IPS-18a (cell line): ENCODE measurements around the gene PLOD1.
"Not testable (repeated sequence)": the region's sequence is repeated elsewhere in the genome, so short reads cannot be mapped to it uniquely, and the experiment has no call there.

ENCODE experiments used
- H3K27ac ChIP-seq: one replicate; pipeline ENCODE4 v1.5.1; 2013; ENCODE audit warnings: low read length
- H3K27me3 ChIP-seq: one replicate; pipeline ENCODE4 v1.6.1; 2013; ENCODE audit warnings: mild to moderate bottlenecking, low read length; ENCODE audit not compliant: control insufficient read depth, insufficient read depth
- H3K36me3 ChIP-seq: one replicate; pipeline ENCODE4 v1.6.1; 2013; ENCODE audit warnings: low read depth, low read length; ENCODE audit not compliant: control insufficient read depth
- H3K4me1 ChIP-seq: one replicate; pipeline ENCODE4 v1.6.1; 2013; ENCODE audit warnings: low read depth, low read length; ENCODE audit not compliant: control insufficient read depth
- H3K4me3 ChIP-seq: one replicate; pipeline ENCODE4 v1.5.1; 2013; ENCODE audit warnings: low read length
- H3K9ac ChIP-seq: one replicate; pipeline ENCODE4 v1.6.1; 2013; ENCODE audit warnings: mild to moderate bottlenecking, low read length, moderate library complexity
- H3K9me3 ChIP-seq: one replicate; pipeline ENCODE4 v1.6.1; 2013; ENCODE audit warnings: low read depth, low read length; ENCODE audit not compliant: control insufficient read depth

The PLOD1 gene

DNA sequence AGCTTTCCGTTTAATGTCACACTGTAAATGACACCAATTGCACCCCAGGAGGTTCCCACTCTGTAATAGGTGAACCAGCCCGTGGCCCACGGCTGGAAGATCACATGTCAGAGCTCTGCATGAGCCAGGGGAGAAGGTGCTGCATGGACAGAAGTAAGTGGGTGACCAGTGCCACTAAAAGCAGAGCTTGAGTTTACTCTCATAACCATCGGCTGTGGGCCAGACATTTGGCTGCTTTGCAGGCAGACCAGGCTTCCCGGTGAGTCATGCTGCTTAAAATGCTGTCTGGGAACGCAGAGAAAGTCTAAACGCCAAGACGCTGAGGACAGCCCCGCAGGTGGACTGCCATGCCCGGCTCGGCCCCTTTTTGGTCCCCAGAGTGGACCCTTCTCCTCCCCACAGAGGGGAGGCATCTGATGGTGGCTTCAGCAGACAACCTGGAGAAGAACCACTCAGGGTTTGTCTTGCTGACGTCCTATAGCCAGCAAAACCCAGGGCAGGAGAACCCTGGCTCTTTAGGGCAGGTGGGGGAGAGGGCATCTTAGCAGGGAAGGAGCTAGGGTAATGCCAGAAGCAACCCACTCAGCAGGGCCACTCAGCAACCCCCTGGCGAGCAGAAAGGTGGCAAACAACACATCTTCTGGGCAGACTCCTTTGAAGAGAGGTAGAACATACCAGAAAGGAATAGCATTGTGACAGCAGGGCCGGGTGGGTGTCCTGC, 15.6 kb upstream of the PLOD1 start:
- peaks cover 32% of the 10 kb centered on the region for H3K36me3 ChIP-seq
- no peaks in the 10 kb centered on the region for H3K27me3 ChIP-seq
- H3K4me3 ChIP-seq: no peak overlapping the region
- H3K9ac ChIP-seq: no peak overlapping the region
- H3K27ac ChIP-seq: no peak overlapping the region
- H3K4me1 ChIP-seq: no peaks in the 10 kb centered on the region
- H3K9me3 ChIP-seq: no peaks in the 10 kb centered on the region

DNA sequence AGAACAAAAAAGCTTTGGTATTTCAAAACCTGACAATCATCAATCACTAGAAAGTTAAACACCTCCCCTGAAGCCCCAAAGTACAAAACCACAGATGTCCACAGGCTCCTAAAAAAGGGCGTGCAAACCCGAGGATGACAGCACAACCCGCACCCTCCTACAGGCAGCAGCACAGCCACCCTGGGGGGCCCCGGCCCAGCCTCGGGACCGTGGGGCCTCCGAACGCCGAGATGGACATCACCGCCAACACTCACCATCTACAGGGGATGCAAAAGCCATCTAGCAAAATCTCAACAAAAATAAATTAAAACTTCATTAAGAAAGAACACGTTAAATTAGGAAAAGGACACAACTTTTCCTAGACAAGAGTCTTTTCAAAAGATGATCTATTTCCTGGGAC, 14.9 kb upstream of the PLOD1 start:
- Histone ChIP-seq H3K4me1 (peaks cover 3% of the 10 kb centered on the region), H3K27me3 (no peaks in the 10 kb centered on the region), H3K36me3 (peaks cover 32% of the 10 kb centered on the region), H3K4me3 (no peak overlapping the region), H3K27ac (no peak overlapping the region), H3K9me3 (no peaks in the 10 kb centered on the region), H3K9ac (no peak overlapping the region)

DNA sequence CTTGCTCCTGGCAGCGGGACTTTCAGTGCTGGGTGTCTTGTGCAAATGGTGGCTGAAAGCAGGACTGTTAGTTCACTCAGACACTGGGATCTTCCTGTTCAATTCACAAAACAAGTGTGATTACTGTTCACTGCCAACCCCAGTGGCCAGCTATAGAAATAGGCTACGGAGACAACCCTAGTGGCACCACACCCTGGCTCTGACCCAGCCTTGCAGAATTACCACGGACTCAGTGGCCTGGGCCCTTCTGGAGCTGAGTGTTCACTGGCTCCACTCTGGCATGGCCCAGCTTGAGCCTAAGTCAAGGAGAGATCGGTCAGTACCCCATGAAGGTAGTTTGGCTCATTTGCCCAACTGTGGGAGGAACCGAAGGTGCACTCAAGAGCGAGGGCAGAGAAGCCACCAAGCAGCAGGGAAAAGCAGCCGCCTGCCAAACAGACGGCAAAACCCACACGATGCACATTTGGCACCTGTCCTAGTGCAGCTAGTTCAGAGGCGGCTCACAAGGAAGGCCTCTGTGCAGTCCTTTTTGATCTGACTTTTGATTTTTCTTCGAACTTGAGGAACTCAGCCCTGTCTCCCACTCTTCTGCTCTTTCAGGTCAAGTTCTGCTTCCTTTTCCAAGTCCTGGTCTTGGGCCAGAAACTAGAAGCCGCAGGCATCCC, 14.1 kb upstream of the PLOD1 start:
- Histone ChIP-seq H3K27me3 (no peaks in the 10 kb centered on the region), H3K4me1 (peaks cover 8% of the 10 kb centered on the region), H3K9me3 (no peaks in the 10 kb centered on the region), H3K9ac (no peak overlapping the region), H3K4me3 (no peak overlapping the region), H3K36me3 (peaks cover 32% of the 10 kb centered on the region), H3K27ac (no peak overlapping the region)

DNA sequence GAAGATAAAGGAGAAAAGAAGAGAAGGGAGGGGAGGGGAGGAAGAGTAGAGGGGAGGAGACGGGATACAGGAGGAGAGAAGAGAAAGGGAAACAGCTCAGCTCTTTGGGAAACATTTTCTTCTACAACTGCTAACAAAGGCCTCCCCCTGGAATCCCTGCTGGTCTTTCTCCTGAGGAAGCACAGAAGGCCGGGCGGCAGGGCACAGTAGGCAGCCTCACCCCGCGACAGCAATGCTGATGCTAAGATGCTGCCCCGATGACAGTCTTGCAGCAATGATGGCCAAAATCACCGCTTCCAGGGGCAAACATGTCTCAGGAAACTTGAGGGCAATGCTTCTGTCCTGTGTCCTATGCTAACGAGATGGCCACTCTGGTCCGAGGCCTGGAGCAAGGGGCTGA, 13.5 kb upstream of the PLOD1 start:
- H3K4me1 ChIP-seq: peaks cover 8% of the 10 kb centered on the region
- H3K4me3 ChIP-seq: no peak overlapping the region
- H3K27ac ChIP-seq: no peak overlapping the region
- H3K9me3 ChIP-seq: no peaks in the 10 kb centered on the region
- H3K9ac ChIP-seq: no peak overlapping the region
- peaks cover 32% of the 10 kb centered on the region for H3K36me3 ChIP-seq
- H3K27me3 ChIP-seq: no peaks in the 10 kb centered on the region

DNA sequence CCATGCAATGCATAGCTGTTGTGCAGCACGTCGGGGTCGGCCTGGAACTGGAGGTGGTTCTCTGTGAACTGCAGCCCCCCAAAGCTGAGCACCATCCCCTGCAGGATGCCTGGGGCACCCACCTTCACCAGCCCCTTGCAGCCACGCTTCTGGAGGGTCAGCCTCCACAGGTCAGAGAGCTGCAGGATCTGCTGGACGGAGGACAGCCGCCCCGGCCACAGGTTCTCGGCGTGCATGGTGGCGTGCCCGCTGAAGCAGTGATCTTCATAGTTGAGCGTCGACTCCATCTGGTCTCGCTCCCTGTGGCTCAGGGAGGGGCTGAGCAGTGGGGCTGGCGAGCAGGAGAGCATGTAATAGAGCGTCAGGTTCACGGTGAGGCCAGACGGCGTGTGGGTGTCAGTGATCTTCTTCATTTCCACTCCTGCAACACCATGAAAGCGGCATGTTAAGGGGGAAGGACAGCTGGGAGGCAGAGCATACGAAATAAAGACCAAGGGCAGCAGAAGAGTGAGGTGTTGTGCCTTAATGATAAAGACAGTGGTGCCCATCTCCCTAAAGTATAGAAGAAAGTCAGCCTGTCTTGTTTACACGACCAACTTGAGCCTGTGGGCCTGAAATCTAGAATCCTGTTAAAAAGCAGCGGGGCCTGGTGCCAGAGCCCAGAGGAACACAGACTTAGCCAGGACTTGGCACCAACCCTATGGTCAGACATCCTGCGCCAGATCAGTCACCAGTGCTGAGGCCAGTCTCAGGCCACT, 11.3 kb upstream of the PLOD1 start:
- H3K27me3 ChIP-seq: no peaks in the 10 kb centered on the region
- H3K9me3 ChIP-seq: no peaks in the 10 kb centered on the region
- H3K27ac ChIP-seq: no peak overlapping the region
- H3K4me3 ChIP-seq: no peak overlapping the region
- no peak overlapping the region for H3K9ac ChIP-seq
- H3K4me1 ChIP-seq: peaks cover 8% of the 10 kb centered on the region
- H3K36me3 ChIP-seq: peaks cover 32% of the 10 kb centered on the region

DNA sequence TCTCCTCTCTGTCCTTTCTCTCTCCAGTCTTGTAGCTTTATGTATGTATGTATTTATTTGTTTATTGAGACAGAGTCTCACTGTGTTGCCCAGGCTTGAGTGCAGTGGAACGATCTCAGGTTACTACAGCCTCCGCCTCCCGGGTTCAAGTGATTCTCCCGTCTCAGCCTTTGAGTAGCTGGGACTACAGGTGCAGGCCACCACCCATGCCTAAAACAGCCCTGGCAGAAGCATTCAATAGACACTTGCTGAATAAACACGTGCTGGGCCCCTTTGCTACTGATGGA, 10.7 kb upstream of the PLOD1 start:
- Histone ChIP-seq H3K9me3 (no peaks in the 10 kb centered on the region), H3K36me3 (peaks cover 30% of the 10 kb centered on the region), H3K9ac (no peak overlapping the region), H3K27ac (no peak overlapping the region), H3K4me3 (no peak overlapping the region), H3K27me3 (no peaks in the 10 kb centered on the region), H3K4me1 (peaks cover 8% of the 10 kb centered on the region)

DNA sequence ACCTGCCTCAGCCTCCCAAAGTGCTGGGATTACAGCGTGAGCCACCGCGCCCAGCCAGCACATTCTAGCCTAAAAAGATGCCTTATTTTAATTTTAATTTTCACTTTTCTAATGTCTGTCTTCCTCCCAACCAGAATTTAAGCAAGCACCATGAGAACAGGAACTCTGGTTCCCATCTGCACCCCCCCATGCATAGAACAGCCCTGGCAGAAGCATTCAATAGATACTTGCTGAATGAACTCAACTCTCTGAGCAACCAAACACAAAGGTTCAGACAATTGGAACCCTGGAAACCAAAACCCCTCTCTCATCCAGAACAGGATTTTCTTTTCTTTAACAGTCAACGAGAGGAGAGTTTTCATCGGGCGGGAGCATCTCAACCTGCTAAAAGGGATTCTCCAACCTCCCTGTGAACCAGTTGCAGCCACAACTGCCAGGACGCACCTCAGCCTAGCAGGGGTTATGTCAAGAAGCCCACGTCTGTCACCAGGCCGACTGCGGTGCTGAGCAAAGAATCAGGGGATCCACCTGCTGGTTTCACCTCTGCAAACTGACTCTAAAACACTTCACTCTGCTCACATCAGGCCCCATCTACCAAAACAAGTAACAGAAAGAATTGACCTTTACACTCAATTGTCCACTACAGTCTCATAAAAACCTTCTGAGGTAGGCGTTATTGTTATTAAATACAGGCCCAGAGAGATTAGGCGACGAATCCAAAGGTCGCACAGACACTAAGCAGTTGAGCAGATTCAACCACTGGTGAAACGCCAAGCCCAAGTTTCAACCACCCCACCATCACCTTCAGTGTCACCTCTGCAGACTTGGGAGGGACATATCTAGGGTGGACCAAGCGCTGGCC, 10.0 kb upstream of the PLOD1 start:
- H3K27me3 ChIP-seq: no peaks in the 10 kb centered on the region
- H3K4me3 ChIP-seq: peak overlapping the region; percentile 50
- no peaks in the 10 kb centered on the region for H3K9me3 ChIP-seq
- no peak overlapping the region for H3K9ac ChIP-seq
- no peak overlapping the region for H3K27ac ChIP-seq
- H3K36me3 ChIP-seq: peaks cover 23% of the 10 kb centered on the region
- H3K4me1 ChIP-seq: peaks cover 8% of the 10 kb centered on the region

DNA sequence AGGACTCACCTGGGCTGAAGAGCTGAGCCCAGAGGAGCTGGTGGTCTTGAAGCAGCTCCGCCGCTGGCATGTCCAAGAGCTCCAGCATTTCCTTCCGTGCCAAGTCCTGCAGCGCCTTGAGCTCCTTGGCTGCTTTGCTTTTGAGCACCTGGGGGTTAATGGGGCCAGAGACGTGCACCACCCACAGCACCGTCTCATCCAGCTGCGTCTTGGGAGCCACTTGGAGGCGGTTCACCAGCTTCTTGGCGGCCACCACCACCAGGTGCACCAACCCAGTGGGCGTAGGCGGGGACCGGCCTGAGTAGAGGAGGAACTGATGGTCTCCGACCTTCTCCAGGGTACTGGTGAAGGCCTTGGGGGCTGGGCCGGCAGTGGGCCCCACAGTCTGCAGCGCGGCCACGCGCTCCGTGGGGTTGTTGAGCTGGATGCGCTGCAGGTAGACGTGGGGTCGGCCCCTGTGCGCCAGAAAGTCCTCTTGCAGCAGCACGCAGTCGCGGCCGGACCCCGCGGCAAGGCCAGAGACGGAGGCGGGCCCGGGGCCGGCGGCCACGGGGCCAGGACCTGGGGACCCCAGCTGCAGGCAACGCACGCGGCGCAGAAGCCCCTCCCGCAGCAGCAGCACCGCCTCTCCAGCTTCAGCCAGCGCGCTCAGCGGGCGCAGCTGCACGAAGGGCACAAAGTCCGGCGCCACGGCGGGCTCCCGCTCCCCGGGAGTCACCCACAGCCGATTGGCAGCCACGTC, 9.2 kb upstream of the PLOD1 start:
- not testable (repeated sequence) for H3K9ac ChIP-seq, H3K4me1 ChIP-seq, H3K27me3 ChIP-seq, H3K27ac ChIP-seq, H3K9me3 ChIP-seq
- Histone ChIP-seq H3K36me3 (peaks cover 17% of the 10 kb centered on the region), H3K4me3 (peak overlapping the region; percentile 50)

DNA sequence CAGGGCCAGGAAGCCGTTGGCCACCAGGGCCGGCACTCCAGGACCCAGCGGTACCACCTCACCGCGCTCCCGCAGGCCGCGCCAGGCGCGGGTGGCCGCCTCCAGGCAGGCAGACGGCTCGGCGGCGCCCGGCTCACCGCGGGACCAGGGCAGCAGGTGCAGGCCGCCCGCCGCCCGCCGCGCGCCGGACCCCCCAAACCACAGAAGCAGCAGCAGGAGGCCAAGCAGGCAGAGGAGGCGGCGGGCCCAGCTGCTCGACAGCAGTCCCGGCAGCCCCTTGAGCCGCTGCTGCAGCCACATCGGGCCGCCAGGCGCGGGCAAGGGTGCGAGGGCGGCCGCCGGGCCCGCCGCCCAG, 8.6 kb upstream of the PLOD1 start:
- no peak overlapping the region for H3K9ac ChIP-seq
- H3K27ac ChIP-seq: no peak overlapping the region
- peak overlapping the region; percentile 50 for H3K4me3 ChIP-seq
- peaks cover 11% of the 10 kb centered on the region for H3K36me3 ChIP-seq
- peaks cover 8% of the 10 kb centered on the region for H3K4me1 ChIP-seq
- H3K27me3 ChIP-seq: no peaks in the 10 kb centered on the region
- H3K9me3 ChIP-seq: no peaks in the 10 kb centered on the region

DNA sequence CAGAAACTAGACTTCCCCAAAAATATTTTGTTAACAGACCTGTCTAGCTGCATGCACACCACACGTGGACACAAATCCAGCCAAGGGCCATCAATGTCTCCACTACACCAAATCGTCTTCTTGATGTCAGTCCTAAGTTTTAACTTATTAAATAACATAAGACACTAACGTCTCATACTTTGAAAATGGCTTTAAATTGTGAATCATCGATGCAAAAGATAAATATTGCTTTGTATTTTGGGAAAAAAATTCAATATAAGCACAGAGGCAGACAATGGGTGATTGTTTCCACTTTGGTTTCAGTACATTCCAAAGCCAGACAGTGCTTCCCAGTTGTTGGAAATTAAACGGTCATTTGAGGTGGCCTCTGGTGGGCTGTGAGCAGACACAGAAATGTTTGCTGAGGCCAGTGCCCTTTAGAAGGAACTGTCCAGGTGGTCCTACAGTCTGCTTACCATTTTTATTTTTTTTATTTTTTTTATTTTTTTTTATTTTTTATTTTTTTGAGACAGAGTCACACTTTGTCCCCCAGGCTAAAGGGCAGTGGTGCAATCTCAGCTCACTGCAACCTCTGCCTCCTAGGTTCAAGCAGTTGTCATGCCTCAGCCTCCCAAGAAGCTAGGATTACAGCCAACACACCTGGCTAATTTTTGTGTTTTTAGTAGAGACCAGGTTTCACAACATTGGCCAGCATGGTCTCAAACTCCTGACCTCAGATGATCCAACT, 6.5 kb upstream of the PLOD1 start:
- H3K9ac ChIP-seq: no peak overlapping the region
- peaks cover 2% of the 10 kb centered on the region for H3K36me3 ChIP-seq
- H3K27me3 ChIP-seq: no peaks in the 10 kb centered on the region
- H3K4me3 ChIP-seq: no peak overlapping the region
- H3K4me1 ChIP-seq: peaks cover 8% of the 10 kb centered on the region
- no peaks in the 10 kb centered on the region for H3K9me3 ChIP-seq
- H3K27ac ChIP-seq: no peak overlapping the region
